ENCODE data around the gene RPLP2. TPM values are rescaled to one million over a fixed set of nuclear protein-coding genes. Genes with fewer than 3 reads are reported as not detected.

The RPLP2 gene
- 674 and 1,062 TPM in 2 replicates for total RNA-seq

GRCh38 chr11:809287-810039, at the start of gene RPLP2:
RPLP2 (plus strand) TSS chr11:809967; CDS start chr11:810235, 268 bp downstream.

GRCh38 chr11:777288-778255, 32.2 kb upstream of the RPLP2 start, which contains the start of gene GATD1:
GATD1 (minus strand) TSS chr11:777487; CDS start chr11:777462, 25 bp downstream.

DNA sequence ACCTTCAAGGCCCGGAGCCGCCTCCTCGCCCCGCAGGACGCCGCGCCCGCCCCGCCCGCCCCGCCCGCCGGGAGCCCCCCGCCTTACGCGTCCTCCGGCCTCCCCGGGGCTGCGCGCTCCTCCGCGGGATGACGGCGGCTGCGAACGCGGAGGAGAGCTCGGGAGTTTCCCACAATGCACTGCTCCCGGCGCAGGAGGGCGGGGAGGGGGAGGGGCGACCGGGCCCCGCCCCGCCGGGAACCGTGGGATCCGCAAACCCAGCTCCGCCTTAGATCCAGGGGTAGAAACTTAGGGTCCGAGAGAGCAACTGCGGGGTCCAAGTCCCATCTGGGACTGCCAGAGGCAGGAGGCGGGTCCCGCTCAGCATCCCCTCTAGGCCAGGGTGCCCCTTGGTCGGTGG, 19.8 kb upstream of the RPLP2 start, which contains the start of gene CEND1:
Gene CEND1, minus strand, starts transcription at position 148 of the 400 bp plus-strand sequence. CDS start 1,514 bp downstream, outside the sequence.

GRCh38 chr11:798093-798713, 11.6 kb upstream of the RPLP2 start, which contains the start of gene SLC25A22:
SLC25A22 (minus strand) TSS chr11:798281; CDS start chr11:795006, 3,275 bp downstream.

GRCh38 chr11:818396-819128, 8.8 kb downstream of the RPLP2 start, which contains the start of gene PNPLA2:
PNPLA2 (plus strand) TSS chr11:818914; CDS start chr11:819719, 805 bp downstream.

GRCh38 chr11:827897-828192, 18.1 kb downstream of the RPLP2 start, which contains the start of gene CRACR2B:
CRACR2B (plus strand) TSS chr11:827919; CDS start chr11:828608, 689 bp downstream.

GRCh38 chr11:832529-833113, 22.9 kb downstream of the RPLP2 start, which contains the start of gene CD151:
CD151 (plus strand) TSS chr11:832952; CDS start chr11:836070, 3,118 bp downstream.

DNA sequence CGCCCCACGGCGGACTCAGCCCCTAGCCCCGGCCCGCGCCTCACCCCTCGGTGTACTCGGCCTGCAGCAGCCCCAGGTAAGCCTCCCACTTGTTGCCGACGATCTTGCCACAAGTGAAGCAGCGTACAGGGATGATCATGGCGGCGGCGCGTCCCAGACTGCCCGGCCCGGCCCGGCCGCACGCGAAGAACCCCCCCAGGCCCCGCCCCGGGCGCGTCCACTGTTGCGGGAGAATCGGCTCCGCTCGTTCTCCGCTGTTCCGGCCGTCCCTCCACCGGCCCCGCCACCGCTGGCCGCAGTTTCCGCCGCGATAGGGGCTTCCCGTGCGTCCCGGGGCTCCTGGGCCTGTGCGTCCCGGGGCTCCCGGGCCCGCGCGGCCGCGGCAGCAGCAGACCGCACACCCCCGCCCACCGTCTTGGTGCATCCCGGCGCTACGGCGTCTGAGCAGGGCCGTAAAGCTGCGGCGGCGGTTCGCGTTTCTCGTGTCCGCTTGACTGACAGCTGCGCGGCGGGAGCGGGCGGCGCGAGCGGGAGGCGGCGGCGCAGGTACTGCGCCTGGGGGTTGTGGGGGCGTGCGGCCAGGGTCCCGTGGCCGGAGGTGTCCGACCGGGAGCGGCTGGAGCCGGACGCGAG, 32.7 kb downstream of the RPLP2 start, which contains the start of the genes POLR2L and TSPAN4:
Gene POLR2L, minus strand, starts transcription at position 160 of the 633 bp plus-strand sequence. Its CDS starts 21 bp downstream, at position 139.
Gene TSPAN4, plus strand, starts transcription at position 483 of the 633 bp plus-strand sequence. CDS start 7,453 bp downstream, outside the sequence.

Other genes starting within 250 kb of the RPLP2 start
- gene LMNTD2, start 249.2 kb upstream of the RPLP2 start, total RNA-seq, result 0.23 and 3.0 TPM in 2 replicates
- 47.2 and 60.8 TPM in 2 replicates for gene RASSF7, start 249.0 kb upstream of the RPLP2 start, total RNA-seq
- gene PHRF1, start 233.5 kb upstream of the RPLP2 start, total RNA-seq, result 13.8 and 21.4 TPM in 2 replicates
- 8.0 and 15.8 TPM in 2 replicates for gene IRF7, start 194.0 kb upstream of the RPLP2 start, total RNA-seq
- gene CDHR5, start 185.0 kb upstream of the RPLP2 start, total RNA-seq, result not detected in 2 replicates
- not detected in 2 replicates for gene SCT, start 182.8 kb upstream of the RPLP2 start, total RNA-seq
- gene DRD4, start 172.7 kb upstream of the RPLP2 start, total RNA-seq, result not detected in 2 replicates
- gene DEAF1, start 114.7 kb upstream of the RPLP2 start, total RNA-seq, result 16.0 and 25.5 TPM in 2 replicates
- 23.7 and 40.1 TPM in 2 replicates for gene TMEM80, start 114.2 kb upstream of the RPLP2 start, total RNA-seq
- gene EPS8L2, start 103.7 kb upstream of the RPLP2 start, total RNA-seq, result 92.0 and 124 TPM in 2 replicates
- 212 and 214 TPM in 2 replicates for gene TALDO1, start 62.5 kb upstream of the RPLP2 start, total RNA-seq
- gene GATD1, start 32.5 kb upstream of the RPLP2 start, total RNA-seq, result 23.1 and 25.0 TPM in 2 replicates
- gene CEND1, start 19.9 kb upstream of the RPLP2 start, total RNA-seq, result not detected in 2 replicates
- 19.0 and 21.6 TPM in 2 replicates for gene SLC25A22, start 11.7 kb upstream of the RPLP2 start, total RNA-seq
- 10.0 and 16.2 TPM in 2 replicates for gene PIDD1, start 4.7 kb upstream of the RPLP2 start, total RNA-seq
- gene PNPLA2, start 8.9 kb downstream of the RPLP2 start, total RNA-seq, result 7.1 and 11.9 TPM in 2 replicates
- 0.68 and 1.0 TPM in 2 replicates for gene CRACR2B, start 18.0 kb downstream of the RPLP2 start, total RNA-seq
- 490 and 530 TPM in 2 replicates for gene CD151, start 23.0 kb downstream of the RPLP2 start, total RNA-seq
- 124 and 148 TPM in 2 replicates for gene POLR2L, start 32.6 kb downstream of the RPLP2 start, total RNA-seq
- gene TSPAN4, start 32.9 kb downstream of the RPLP2 start, total RNA-seq, result 173 and 207 TPM in 2 replicates
- 70.0 and 75.8 TPM in 2 replicates for gene CHID1, start 100.8 kb downstream of the RPLP2 start, total RNA-seq
- 35.6 and 56.2 TPM in 2 replicates for gene AP2A2, start 115.9 kb downstream of the RPLP2 start, total RNA-seq
- not detected in 2 replicates for gene MUC6, start 226.8 kb downstream of the RPLP2 start, total RNA-seq

Measured in hair follicular keratinocyte (primary cell).